C4-2B (cell line): Measurements from ENCODE around the gene ZNF260.

Source experiments
- ZFX ChIP-seq: fragments of 450-650 bp; IDR thresholded peaks from 2 replicates; pipeline ENCODE4 v1.6.1; 2017
- TF ChIP-seq, protein P1 (sequence below): fragments of 450-650 bp; conservative IDR thresholded peaks from 2 replicates; pipeline ENCODE4 v1.5.1; 2017; ENCODE audit warnings: mild to moderate bottlenecking

- TF ChIP-seq, protein P1, sequence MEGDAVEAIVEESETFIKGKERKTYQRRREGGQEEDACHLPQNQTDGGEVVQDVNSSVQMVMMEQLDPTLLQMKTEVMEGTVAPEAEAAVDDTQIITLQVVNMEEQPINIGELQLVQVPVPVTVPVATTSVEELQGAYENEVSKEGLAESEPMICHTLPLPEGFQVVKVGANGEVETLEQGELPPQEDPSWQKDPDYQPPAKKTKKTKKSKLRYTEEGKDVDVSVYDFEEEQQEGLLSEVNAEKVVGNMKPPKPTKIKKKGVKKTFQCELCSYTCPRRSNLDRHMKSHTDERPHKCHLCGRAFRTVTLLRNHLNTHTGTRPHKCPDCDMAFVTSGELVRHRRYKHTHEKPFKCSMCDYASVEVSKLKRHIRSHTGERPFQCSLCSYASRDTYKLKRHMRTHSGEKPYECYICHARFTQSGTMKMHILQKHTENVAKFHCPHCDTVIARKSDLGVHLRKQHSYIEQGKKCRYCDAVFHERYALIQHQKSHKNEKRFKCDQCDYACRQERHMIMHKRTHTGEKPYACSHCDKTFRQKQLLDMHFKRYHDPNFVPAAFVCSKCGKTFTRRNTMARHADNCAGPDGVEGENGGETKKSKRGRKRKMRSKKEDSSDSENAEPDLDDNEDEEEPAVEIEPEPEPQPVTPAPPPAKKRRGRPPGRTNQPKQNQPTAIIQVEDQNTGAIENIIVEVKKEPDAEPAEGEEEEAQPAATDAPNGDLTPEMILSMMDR = no peak
- TF ChIP-seq ZFX = no peak
Measured at GRCh38 chr19:36483653-36484052, 44.4 kb downstream of the ZNF260 start.
